GM12878 (cell line): ENCODE measurements around the gene CCDC85B. TPM values are rescaled to one million over a fixed set of nuclear protein-coding genes. Genes with fewer than 3 reads are reported as not detected.

Experiments used
- ATAC-seq: fragments of 200-7000 bp; cut with Tn5 transposase; 3 replicates; pipeline ENCODE4 v1.9.1; 2020; ENCODE audit warnings: mild to moderate bottlenecking, moderate library complexity
- BruUV-seq: library from RNA; stranded (reverse); fragments of 400-500 nt; replicated peaks from 2 replicates; lab custom pipeline; 2021; lab: Mats Ljungman, UMichigan
- CTCF ChIA-PET: fragments of 300-600 bp; sonication (Branson Sonifier 250); formaldehyde crosslinking; extraction: SDS; loops from one replicate; lab custom pipeline; 2021; ENCODE audit warnings: inconsistent platforms; lab: Yijun Ruan, JAX
- POLR2A ChIA-PET: fragments of 350-600 bp; formaldehyde crosslinking; extraction: SDS; loops from one replicate; lab custom pipeline; 2021; ENCODE audit warnings: inconsistent platforms; lab: Charles Lee
- RAD21 ChIA-PET: fragments of 300-600 bp; sonication (Branson Sonifier 250); formaldehyde crosslinking; loops from one replicate; lab custom pipeline; 2023; ENCODE audit warnings: antibody characterized with exemption; ENCODE audit not compliant: unreplicated experiment; lab: Charles Lee
- SMC1A ChIA-PET: fragments of 300-600 bp; sonication (Branson Sonifier 250); formaldehyde crosslinking; loops from one replicate; lab custom pipeline; 2023; ENCODE audit not compliant: unreplicated experiment, uncharacterized antibody; lab: Charles Lee
- DNase-seq: peaks from one replicate; pipeline ENCODE4 v3.0.0-alpha.2; 2011; ENCODE audit warnings: low read depth, low spot score
- FAIRE-seq: peaks from 3 replicates; lab custom pipeline; 2011; peaks lifted over from hg19 to GRCh38; lab: Jason Lieb, UNC
- H2AFZ ChIP-seq: 2 replicates; pipeline ENCODE4 v1.6.0; 2011; ENCODE audit warnings: low read depth, low read length, control low read depth; ENCODE audit not compliant: control insufficient read depth
- H3K27ac ChIP-seq: 2 replicates; pipeline ENCODE4 v1.5.1; 2011; ENCODE audit warnings: control low read depth; ENCODE audit not compliant: control insufficient read depth, insufficient read depth
- H3K27me3 ChIP-seq, 2 experiments: replicated peaks in 1 of 2; 2 replicates each; pipeline versions ENCODE4 v1.6.0 to v1.6.1; 2011; ENCODE audit warnings: low read length in 1 of 2; ENCODE audit not compliant: control insufficient read depth in 2 of 2, insufficient read depth in 2 of 2
- H3K36me3 ChIP-seq, 2 experiments: 2 replicates each; pipeline ENCODE4 v1.5.1; 2011; ENCODE audit warnings: low read length in 1 of 2; ENCODE audit not compliant: control insufficient read depth in 2 of 2, insufficient read depth in 2 of 2
- H3K4me1 ChIP-seq: 2 replicates; pipeline ENCODE4 v1.6.1; 2011; ENCODE audit warnings: mild to moderate bottlenecking, low read length, moderate library complexity, mixed read lengths; ENCODE audit not compliant: control insufficient read depth, insufficient read depth
- H3K4me2 ChIP-seq: 2 replicates; pipeline ENCODE4 v1.6.0; 2011; ENCODE audit warnings: control low read depth; ENCODE audit not compliant: control insufficient read depth, insufficient read depth
- H3K4me3 ChIP-seq: fragments of 200-600 bp; sonication (generic); 2 replicates; pipeline ENCODE4 v1.5.1; 2016
- H3K79me2 ChIP-seq: 2 replicates; pipeline ENCODE4 v1.6.0; 2011; ENCODE audit warnings: low read length; ENCODE audit not compliant: control insufficient read depth, insufficient read depth
- H3K9ac ChIP-seq: 2 replicates; pipeline ENCODE4 v1.8.0; 2011; ENCODE audit warnings: low read length, control low read depth, mixed read lengths; ENCODE audit not compliant: control insufficient read depth, insufficient read depth
- H3K9me3 ChIP-seq: replicated peaks from 3 replicates; pipeline ENCODE4 v1.5.1; 2011; ENCODE audit warnings: mild to moderate bottlenecking, low read length; ENCODE audit not compliant: control insufficient read depth, insufficient read depth
- H4K20me1 ChIP-seq: 2 replicates; pipeline ENCODE4 v1.6.0; 2011; ENCODE audit not compliant: control insufficient read depth, insufficient read depth
- CBFB ChIP-seq: IDR thresholded peaks from 2 replicates; pipeline ENCODE4 v1.6.1; 2016; ENCODE audit warnings: antibody characterized with exemption, low read depth
- CREM ChIP-seq: IDR thresholded peaks from 2 replicates; pipeline ENCODE4 v1.6.1; 2014; ENCODE audit warnings: antibody characterized with exemption, low read depth
- FOXM1 ChIP-seq: IDR thresholded peaks from 2 replicates; pipeline ENCODE4 v1.6.1; 2012; ENCODE audit warnings: low read depth, mild to moderate bottlenecking, inconsistent platforms, low read length, moderate library complexity
- HDAC6 ChIP-seq: fragments of 200-600 bp; sonication (generic); IDR thresholded peaks from one replicate; pipeline ENCODE4 v1.8.0; 2017; ENCODE audit warnings: antibody characterized with exemption; ENCODE audit not compliant: unreplicated experiment
- IKZF2 ChIP-seq, 2 experiments: fragments of 450-650 bp; IDR thresholded peaks; 2 replicates each; pipeline ENCODE4 v1.6.1; 2017; ENCODE audit warnings: mild to moderate bottlenecking in 2 of 2, moderate library complexity in 2 of 2
- LARP7 ChIP-seq: fragments of 450-650 bp; IDR thresholded peaks from 2 replicates; pipeline ENCODE4 v1.6.1; 2017; ENCODE audit warnings: mild to moderate bottlenecking
- MEF2A ChIP-seq: IDR thresholded peaks from 2 replicates; pipeline ENCODE4 v1.6.1; 2011; ENCODE audit warnings: low read depth, mild to moderate bottlenecking, low read length, moderate library complexity; ENCODE audit not compliant: insufficient read depth
- MLLT1 ChIP-seq: fragments of 450-650 bp; IDR thresholded peaks from 2 replicates; pipeline ENCODE4 v1.6.1; 2016; ENCODE audit warnings: mild to moderate bottlenecking
- NFYB ChIP-seq: IDR thresholded peaks from 2 replicates; pipeline ENCODE4 v1.6.1; 2011; ENCODE audit warnings: low read depth, mild to moderate bottlenecking, low read length, improper control_type of control experiment, moderate library complexity; ENCODE audit not compliant: insufficient read depth
- RELB ChIP-seq: fragments of 450-650 bp; IDR thresholded peaks from 2 replicates; pipeline ENCODE4 v1.6.1; 2017; ENCODE audit warnings: low read depth, mild to moderate bottlenecking, moderate library complexity
- SREBF2 ChIP-seq: IDR thresholded peaks from 2 replicates; pipeline ENCODE4 v1.6.1; 2012; ENCODE audit warnings: mild to moderate bottlenecking, low read length
- TCF12 ChIP-seq: IDR thresholded peaks from 2 replicates; pipeline ENCODE4 v1.6.1; 2011; ENCODE audit warnings: low read depth, mild to moderate bottlenecking, low read length
- YY1 ChIP-seq: IDR thresholded peaks from 2 replicates; pipeline ENCODE4 v1.6.1; 2011; ENCODE audit warnings: low read depth, mild to moderate bottlenecking, low read length
- WGBS: methylation state at CpG from one replicate; pipeline ENCODE4 v1.1.6; 2016; ENCODE audit warnings: low lambda C conversion rate; ENCODE audit not compliant: insufficient replicate concordance, insufficient coverage; ENCODE audit errors: missing lambda C conversion rate; 5-methylcytosine and 5-hydroxymethylcytosine counted together
- in situ Hi-C: fragments of 300-500 bp; cut with MboI; formaldehyde crosslinking; loops from 9 replicates; pipeline ENCODE4 v1.14.3; 2018; ENCODE audit warnings: mixed read lengths
- intact Hi-C: fragments of 100-400 bp; cut with micrococcal nuclease; formaldehyde crosslinking; loops from one replicate; pipeline ENCODE4 v1.14.2; 2022; ENCODE audit not compliant: unreplicated experiment
- polyA plus RNA-seq, 11 experiments: library from polyadenylated mRNA; depleted of rRNA in 4 of 11; unstranded in 6 of 11; stranded (reverse) in 5 of 11; fragments of >200 nt; fragmentation: Nextera tagmentation in 4 of 11; fragmentation: Illumina TruSeq in 1 of 11; extraction: Ambion mirVana in 4 of 11; extraction: Trizol in 1 of 11; gene quantifications; 1 replicate in 1 of 11; 2 replicates in 10 of 11; pipeline versions ENCODE4 v1.2.1 to v1.2.3, GENCODE V29; 2011 to 2016; ENCODE audit warnings: inconsistent platforms in 2 of 11, missing spikeins in 2 of 11, low read depth in 1 of 11
- total RNA-seq, 4 experiments: library from RNA; depleted of rRNA in 3 of 4; stranded (reverse); fragments of >200 nt in 3 of 4; fragmentation: Illumina TruSeq in 1 of 4; extraction: Trizol in 1 of 4; gene quantifications; 2 replicates each; pipeline versions ENCODE4 v1.2.1 to v1.2.3, GENCODE V29; 2013 to 2021
- TF ChIP-seq, protein P1 (sequence below): IDR thresholded peaks from 2 replicates; pipeline ENCODE4 v1.6.1; 2012; ENCODE audit warnings: improper control_type of control experiment, low read depth, low read length; ENCODE audit not compliant: insufficient replicate concordance

CCDC85B gene
- total and polyA plus RNA-seq, 10 of the 15 experiments (the other 5 are each of a cell fraction or from before 2014, with no cell fraction given), result 0.32 to 114 (median 49.5) TPM

DNA sequence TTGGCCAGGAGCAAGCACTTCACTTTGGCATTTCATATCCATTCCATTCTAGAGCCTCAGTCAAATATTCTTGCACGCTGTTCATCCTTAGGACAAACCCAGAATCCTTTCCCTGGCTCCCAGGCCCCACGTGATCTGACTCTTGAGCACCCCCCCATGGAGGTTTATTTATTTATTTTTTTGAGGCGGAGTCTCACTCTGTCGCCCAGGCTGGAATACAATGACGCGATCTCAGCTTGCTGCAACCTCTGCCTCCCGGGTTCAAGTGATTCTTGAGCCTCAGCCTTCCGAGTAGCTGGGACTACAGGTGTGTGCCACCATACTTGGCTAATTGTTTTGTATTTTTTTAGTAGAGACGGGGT lies 42.1 kb downstream of the CCDC85B start (continued):
- no peak for TF ChIP-seq RELB

DNA sequence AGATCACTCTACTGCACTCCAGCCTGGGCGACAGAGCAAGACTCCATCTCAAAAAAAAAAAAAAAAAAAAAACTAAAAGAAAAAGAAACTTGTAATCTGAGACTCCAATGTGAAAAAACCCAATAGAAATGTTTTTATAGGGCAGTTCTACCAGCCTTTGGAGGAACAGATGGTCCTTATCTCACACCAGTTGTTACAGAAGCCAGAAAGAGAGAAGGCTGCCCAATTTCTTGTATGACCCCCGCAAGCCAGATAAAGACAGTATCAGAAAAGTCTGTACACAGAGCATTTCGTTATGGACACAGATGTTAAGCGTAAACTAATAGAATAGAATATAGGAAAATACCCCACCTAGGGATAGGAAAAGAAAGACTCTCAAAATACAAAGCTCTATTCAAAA lies 43.5 kb downstream of the CCDC85B start:
- FAIRE-seq (no peak), ATAC-seq (no peak), DNase-seq (no peak)
- Histone ChIP-seq H3K27ac (no peak overlapping the region), H3K9ac (no peak overlapping the region), H4K20me1 (no peaks in the 10 kb centered on the region), H3K9me3 (no peaks in the 10 kb centered on the region), H3K4me1 (peaks cover under 1% of the 10 kb centered on the region), H2AFZ (no peak overlapping the region), H3K4me2 (no peak overlapping the region), H3K79me2 (no peaks in the 10 kb centered on the region), H3K4me3 (no peak overlapping the region), H3K36me3 (no peaks in the 10 kb centered on the region), H3K27me3 (no peaks in the 10 kb centered on the region)
- SMC1A ChIA-PET, result interaction anchor here (1.7 kb wide), 1 partner anchor 36 kb away, joined by 3 read pairs; no protein-coding TSS in a partner anchor
- no TSS peak for BruUV-seq
- in situ Hi-C loops, result no loop called here
- CTCF ChIA-PET, result interaction anchor here (0.7 to 3.1 kb wide), 3 partner anchors 11 to 49 kb away, joined by 3 to 16 read pairs (median 8); partner anchors contain the start of gene CCDC85B
- POLR2A ChIA-PET, result interaction anchor here (0.7 kb wide), 1 partner anchor 22 kb away, joined by 6 read pairs; no protein-coding TSS in a partner anchor
- RAD21 ChIA-PET, result no interaction called here
- intact Hi-C loops, result no loop called here
- WGBS, result 96% methylated on average over 3 of the region's 4 CpGs
- TF ChIP-seq CBFB, result no peak
- no peak for TF ChIP-seq MEF2A
- no peak for TF ChIP-seq CREM
- TF ChIP-seq FOXM1, result no peak
- TF ChIP-seq NFYB, result no peak
- TF ChIP-seq, protein P1, sequence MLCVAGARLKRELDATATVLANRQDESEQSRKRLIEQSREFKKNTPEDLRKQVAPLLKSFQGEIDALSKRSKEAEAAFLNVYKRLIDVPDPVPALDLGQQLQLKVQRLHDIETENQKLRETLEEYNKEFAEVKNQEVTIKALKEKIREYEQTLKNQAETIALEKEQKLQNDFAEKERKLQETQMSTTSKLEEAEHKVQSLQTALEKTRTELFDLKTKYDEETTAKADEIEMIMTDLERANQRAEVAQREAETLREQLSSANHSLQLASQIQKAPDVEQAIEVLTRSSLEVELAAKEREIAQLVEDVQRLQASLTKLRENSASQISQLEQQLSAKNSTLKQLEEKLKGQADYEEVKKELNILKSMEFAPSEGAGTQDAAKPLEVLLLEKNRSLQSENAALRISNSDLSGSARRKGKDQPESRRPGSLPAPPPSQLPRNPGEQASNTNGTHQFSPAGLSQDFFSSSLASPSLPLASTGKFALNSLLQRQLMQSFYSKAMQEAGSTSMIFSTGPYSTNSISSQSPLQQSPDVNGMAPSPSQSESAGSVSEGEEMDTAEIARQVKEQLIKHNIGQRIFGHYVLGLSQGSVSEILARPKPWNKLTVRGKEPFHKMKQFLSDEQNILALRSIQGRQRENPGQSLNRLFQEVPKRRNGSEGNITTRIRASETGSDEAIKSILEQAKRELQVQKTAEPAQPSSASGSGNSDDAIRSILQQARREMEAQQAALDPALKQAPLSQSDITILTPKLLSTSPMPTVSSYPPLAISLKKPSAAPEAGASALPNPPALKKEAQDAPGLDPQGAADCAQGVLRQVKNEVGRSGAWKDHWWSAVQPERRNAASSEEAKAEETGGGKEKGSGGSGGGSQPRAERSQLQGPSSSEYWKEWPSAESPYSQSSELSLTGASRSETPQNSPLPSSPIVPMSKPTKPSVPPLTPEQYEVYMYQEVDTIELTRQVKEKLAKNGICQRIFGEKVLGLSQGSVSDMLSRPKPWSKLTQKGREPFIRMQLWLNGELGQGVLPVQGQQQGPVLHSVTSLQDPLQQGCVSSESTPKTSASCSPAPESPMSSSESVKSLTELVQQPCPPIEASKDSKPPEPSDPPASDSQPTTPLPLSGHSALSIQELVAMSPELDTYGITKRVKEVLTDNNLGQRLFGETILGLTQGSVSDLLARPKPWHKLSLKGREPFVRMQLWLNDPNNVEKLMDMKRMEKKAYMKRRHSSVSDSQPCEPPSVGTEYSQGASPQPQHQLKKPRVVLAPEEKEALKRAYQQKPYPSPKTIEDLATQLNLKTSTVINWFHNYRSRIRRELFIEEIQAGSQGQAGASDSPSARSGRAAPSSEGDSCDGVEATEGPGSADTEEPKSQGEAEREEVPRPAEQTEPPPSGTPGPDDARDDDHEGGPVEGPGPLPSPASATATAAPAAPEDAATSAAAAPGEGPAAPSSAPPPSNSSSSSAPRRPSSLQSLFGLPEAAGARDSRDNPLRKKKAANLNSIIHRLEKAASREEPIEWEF, result no peak
- no peak for TF ChIP-seq MLLT1
- no peak for TF ChIP-seq SREBF2
- no peak for TF ChIP-seq HDAC6
- TF ChIP-seq TCF12, result no peak
- no peak for TF ChIP-seq YY1
- TF ChIP-seq IKZF2 (IDR thresholded peaks at IDR 0.05), result no peak
- TF ChIP-seq LARP7, result no peak
